Left lung (tissue), 10 donors: ENCODE measurements around the gene CPNE7. TPM values are rescaled to one million over a fixed set of nuclear protein-coding genes. Genes with fewer than 3 reads are reported as not detected.
A peak's percentile ranks its signal among the peaks of the same experiment; 100 is the strongest.

Experiments
- ATAC-seq: fragments of 200-7000 bp; cut with Tn5 transposase; one replicate; pipeline ENCODE4 v1.9.1; 2020; ENCODE audit warnings: moderate library complexity
- DNase-seq, 4 donors: peaks; one replicate each; pipeline ENCODE4 v3.0.0-alpha.2; 2013 to 2020
- H3K27ac ChIP-seq, 2 donors: fragments of 200-600 bp; sonication (generic) in 1 of 2; one replicate each; pipeline versions ENCODE4 v1.5.0 to v1.8.0; 2020 to 2021
- H3K27me3 ChIP-seq, 2 donors: fragments of 200-600 bp; sonication (generic) in 1 of 2; one replicate each; pipeline versions ENCODE4 v1.5.0 to v1.8.0; 2020 to 2021
- H3K36me3 ChIP-seq, 2 donors: fragments of 200-600 bp; sonication (generic) in 1 of 2; one replicate each; pipeline versions ENCODE4 v1.5.0 to v1.8.0; 2020 to 2021
- H3K4me1 ChIP-seq, 2 donors: fragments of 200-600 bp; one replicate each; pipeline ENCODE4 v1.8.0; 2021
- H3K4me3 ChIP-seq, 2 donors: fragments of 200-600 bp; sonication (generic) in 1 of 2; one replicate each; pipeline versions ENCODE4 v1.5.0 to v1.8.0; 2020 to 2021; ENCODE audit warnings: mild to moderate bottlenecking in 1 of 2
- H3K9me3 ChIP-seq, 2 donors: fragments of 200-600 bp; sonication (generic) in 1 of 2; one replicate each; pipeline versions ENCODE4 v1.5.0 to v1.8.0; 2020 to 2021
- intact Hi-C, 2 donors: fragments of 100-400 bp; cut with DNase I; formaldehyde crosslinking; loops; one replicate each; pipeline versions ENCODE4 v1.11.2 to v1.14.2; 2022
- polyA plus RNA-seq, 6 donors: library from polyadenylated mRNA; unstranded; fragments of 120-200 nt; gene quantifications; one replicate each; pipeline ENCODE4 v1.2.1, GENCODE V29; 2013; ENCODE audit not compliant: insufficient read length in 6 of 6
- total RNA-seq, 2 donors: library from RNA; stranded (reverse); fragmentation: NEBNext Ultra II Directional; extraction: Animal tissue kit (Norgen Biotek cat#: 25700); gene quantifications; one replicate each; pipeline ENCODE4 v1.2.1, GENCODE V29; 2021
- TF ChIP-seq, protein P1 (sequence below), 2 donors: fragments of 200-600 bp; sonication (generic) in 1 of 2; IDR thresholded peaks; one replicate each; pipeline versions ENCODE4 v1.5.0 to v1.8.0; 2021; ENCODE audit warnings: antibody characterized with exemption in 2 of 2
- donor health status: DM: no; HTN: yes; CAD: no.
- donor health status: DM: no; HTN: no; CAD: no.

Gene CPNE7
- total and polyA plus RNA-seq, 8 donors = 0.26 to 1.3 (median 0.36) TPM; not detected in 1

DNA sequence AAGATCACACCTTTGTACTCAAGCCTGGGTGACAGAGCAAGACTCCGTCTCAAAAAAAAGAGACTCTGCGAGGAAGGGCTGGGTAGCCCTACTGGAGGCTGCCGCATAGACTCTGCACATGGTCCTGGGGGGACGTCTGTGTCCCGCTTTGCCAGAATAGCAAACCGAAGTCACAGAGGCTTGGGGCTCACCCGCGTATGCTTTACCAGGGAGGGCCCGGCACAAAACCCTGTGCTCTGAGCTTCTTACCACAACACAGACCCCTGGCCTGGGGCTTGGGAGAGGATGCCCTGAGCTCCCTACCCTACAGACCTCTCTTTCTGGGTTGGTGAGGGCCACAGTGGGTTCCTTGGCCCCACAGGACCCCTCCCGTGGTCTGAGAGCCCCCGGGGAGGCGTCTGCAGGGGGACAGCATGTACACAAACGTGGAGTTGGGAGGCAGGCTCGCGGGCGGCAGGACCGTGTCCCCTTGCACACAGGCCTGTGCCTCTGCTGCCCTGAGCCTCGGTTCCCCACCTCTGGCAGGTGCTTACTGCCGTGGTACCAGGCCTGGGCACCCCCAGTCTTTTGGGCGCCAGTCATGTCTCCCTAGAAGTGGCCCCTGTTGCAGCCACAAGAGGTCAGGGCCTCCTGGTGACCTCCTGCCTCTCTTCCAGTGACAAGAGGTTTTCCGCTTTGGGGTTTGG lies 13.8 kb downstream of the CPNE7 start:
- TF ChIP-seq, protein P1, sequence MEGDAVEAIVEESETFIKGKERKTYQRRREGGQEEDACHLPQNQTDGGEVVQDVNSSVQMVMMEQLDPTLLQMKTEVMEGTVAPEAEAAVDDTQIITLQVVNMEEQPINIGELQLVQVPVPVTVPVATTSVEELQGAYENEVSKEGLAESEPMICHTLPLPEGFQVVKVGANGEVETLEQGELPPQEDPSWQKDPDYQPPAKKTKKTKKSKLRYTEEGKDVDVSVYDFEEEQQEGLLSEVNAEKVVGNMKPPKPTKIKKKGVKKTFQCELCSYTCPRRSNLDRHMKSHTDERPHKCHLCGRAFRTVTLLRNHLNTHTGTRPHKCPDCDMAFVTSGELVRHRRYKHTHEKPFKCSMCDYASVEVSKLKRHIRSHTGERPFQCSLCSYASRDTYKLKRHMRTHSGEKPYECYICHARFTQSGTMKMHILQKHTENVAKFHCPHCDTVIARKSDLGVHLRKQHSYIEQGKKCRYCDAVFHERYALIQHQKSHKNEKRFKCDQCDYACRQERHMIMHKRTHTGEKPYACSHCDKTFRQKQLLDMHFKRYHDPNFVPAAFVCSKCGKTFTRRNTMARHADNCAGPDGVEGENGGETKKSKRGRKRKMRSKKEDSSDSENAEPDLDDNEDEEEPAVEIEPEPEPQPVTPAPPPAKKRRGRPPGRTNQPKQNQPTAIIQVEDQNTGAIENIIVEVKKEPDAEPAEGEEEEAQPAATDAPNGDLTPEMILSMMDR (IDR thresholded peaks at IDR 0.05) = no peak
- intact Hi-C loops = no loop called here
- Histone ChIP-seq H3K36me3 (no peaks in the 10 kb centered on the region), H3K9me3 (no peaks in the 10 kb centered on the region), H3K27me3 (no peaks in the 10 kb centered on the region), H3K4me3 (no peak overlapping the region), H3K27ac (no peak overlapping the region), H3K4me1 (no peaks in the 10 kb centered on the region)
- ATAC-seq (no peak), DNase-seq (peak in 1 of 4 donors; percentile 79)

DNA sequence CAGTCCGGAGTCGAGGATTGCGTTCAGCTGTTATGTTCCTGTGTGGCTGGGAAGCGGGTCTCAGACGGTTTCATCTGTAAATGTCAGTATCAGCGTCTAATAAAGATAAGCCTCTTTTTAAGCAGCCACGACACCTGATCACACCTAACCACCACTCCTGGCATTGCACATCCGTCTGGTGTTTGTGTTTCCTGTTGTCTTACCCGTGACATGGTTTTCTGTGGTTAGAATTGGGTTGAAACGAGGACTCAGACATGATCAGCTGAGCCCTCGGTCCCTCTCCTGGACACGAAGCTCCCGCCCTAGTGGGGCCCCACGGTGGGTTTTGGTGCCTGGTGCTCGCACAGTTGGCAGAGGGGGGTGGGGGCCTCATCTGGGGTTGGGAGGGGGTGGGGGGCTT lies 18.3 kb downstream of the CPNE7 start:
- Histone ChIP-seq H3K9me3 (no peaks in the 10 kb centered on the region), H3K27ac (no peak overlapping the region), H3K27me3 (no peaks in the 10 kb centered on the region), H3K36me3 (no peaks in the 10 kb centered on the region), H3K4me3 (no peak overlapping the region), H3K4me1 (no peaks in the 10 kb centered on the region)
- intact Hi-C loops = no loop called here
- TF ChIP-seq, protein P1 (IDR thresholded peaks at IDR 0.05) = no peak
- DNase-seq (no peak), ATAC-seq (no peak)

DNA sequence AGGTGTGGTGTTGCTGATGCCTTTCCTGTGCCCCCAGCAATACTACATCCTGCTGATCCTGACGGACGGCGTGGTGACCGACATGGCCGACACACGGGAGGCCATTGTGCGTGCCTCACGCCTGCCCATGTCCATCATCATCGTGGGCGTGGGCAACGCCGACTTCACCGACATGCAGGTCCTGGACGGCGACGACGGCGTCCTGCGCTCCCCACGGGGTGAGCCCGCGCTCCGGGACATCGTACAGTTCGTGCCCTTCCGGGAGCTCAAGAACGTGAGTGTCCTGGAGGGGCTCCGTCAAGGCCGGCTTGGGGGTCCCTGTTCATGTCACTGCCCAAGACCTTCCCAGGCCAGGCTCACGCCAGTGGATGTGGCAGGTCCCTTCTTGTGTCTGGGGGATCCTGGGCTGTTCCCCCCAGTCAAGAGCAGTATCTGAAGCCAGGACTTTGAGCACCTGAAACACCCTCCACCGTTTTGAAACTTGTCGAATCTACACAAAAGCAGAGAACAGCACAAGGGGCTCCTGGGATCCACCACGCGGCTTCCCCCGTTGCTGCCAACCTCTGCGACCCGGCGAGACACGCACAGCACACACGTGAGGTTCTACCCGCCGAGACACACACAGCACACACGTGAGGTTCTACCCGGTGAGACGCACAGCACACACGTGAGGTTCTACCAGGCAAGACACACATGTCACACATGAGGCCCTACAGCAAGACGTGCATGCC lies 19.9 kb downstream of the CPNE7 start:
- no peaks in the 10 kb centered on the region for H3K27me3 ChIP-seq
- H3K36me3 ChIP-seq = no peaks in the 10 kb centered on the region
- intact Hi-C loops = no loop called here
- DNase-seq (peak in 1 of 4 donors; percentile 81), ATAC-seq (no peak)
- H3K9me3 ChIP-seq = no peaks in the 10 kb centered on the region
- no peaks in the 10 kb centered on the region for H3K4me1 ChIP-seq
- no peak overlapping the region for H3K27ac ChIP-seq
- TF ChIP-seq, protein P1 (IDR thresholded peaks at IDR 0.05) = no peak
- no peak overlapping the region for H3K4me3 ChIP-seq

DNA sequence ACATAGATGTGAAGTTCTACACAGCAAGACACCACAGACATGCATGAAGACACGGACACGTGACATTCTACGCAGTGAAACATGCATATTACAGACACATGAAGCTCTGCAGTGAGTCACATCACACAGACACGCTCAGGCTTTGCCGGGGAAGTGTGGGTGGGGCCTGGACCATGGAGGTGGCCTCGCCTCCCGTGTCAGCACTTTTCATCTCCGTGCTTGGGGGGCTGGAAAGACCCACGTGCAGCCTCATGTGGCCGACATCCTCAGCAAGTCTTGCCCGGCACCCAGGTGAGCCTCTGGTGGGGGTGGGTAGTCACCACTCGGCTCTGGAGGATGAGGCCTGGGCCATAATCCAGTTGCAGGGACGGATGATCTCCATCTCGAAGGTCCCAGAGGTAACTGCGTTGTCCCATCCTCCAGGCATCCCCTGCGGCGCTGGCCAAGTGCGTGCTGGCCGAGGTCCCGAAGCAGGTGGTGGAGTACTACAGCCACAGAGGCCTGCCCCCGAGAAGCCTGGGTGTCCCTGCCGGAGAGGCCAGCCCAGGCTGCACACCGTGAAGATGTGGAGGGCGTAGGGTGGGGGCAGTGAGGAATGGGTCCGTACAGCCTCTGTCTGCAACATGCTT lies 20.6 kb downstream of the CPNE7 start:
- Histone ChIP-seq H3K27ac (no peak overlapping the region), H3K4me1 (no peaks in the 10 kb centered on the region), H3K4me3 (no peak overlapping the region), H3K27me3 (no peaks in the 10 kb centered on the region), H3K36me3 (no peaks in the 10 kb centered on the region), H3K9me3 (no peaks in the 10 kb centered on the region)
- TF ChIP-seq, protein P1 (IDR thresholded peaks at IDR 0.05) = no peak
- DNase-seq (peak in 1 of 4 donors; percentile 68), ATAC-seq (no peak)
- intact Hi-C loops = no loop called here
